Thyroid gland (tissue), 4 donors: ENCODE results near the gene LMF2. TPM values are rescaled to one million over a fixed set of nuclear protein-coding genes. Genes with fewer than 3 reads are reported as not detected.
"Not testable (repeated sequence)": the region's sequence is repeated elsewhere in the genome, so short reads cannot be mapped to it uniquely, and the experiment has no call there.

ENCODE experiments used
- DNase-seq, 2 donors: peaks; one replicate each; pipeline ENCODE4 v3.0.0-alpha.2; 2019
- H3K27ac ChIP-seq, 3 donors: fragments of 200-600 bp; sonication (generic); 1 replicate in 2 of 3; 2 replicates in 1 of 3; pipeline ENCODE4 v1.5.1; 2016 to 2019; ENCODE audit warnings: mild to moderate bottlenecking in 1 of 3, moderate library complexity in 1 of 3
- H3K27me3 ChIP-seq: fragments of 200-600 bp; sonication (generic); one replicate; pipeline ENCODE4 v1.5.1; 2019
- H3K36me3 ChIP-seq, 2 donors: fragments of 200-600 bp; sonication (generic); one replicate each; pipeline ENCODE4 v1.5.1; 2016 to 2019
- H3K4me1 ChIP-seq, 2 donors: fragments of 200-600 bp; sonication (generic); one replicate each; pipeline ENCODE4 v1.5.1; 2017 to 2019
- H3K4me3 ChIP-seq, 3 donors: fragments of 200-600 bp; sonication (generic); replicated peaks in 1 of 3; 1 replicate in 2 of 3; 2 replicates in 1 of 3; pipeline ENCODE4 v1.5.1; 2016; ENCODE audit warnings: mild to moderate bottlenecking in 1 of 3
- H3K9me3 ChIP-seq: fragments of 200-600 bp; sonication (generic); one replicate; pipeline ENCODE4 v1.5.1; 2017
- POLR2A ChIP-seq, 2 donors: fragments of 450-650 bp; IDR thresholded peaks; one replicate each; pipeline ENCODE4 v1.6.1; 2017; ENCODE audit warnings: antibody characterized with exemption in 2 of 2, mild to moderate bottlenecking in 2 of 2, moderate library complexity in 1 of 2
- WGBS, 2 donors: methylation state at CpG; one replicate each; pipeline ENCODE4 v1.1.5; 2017; 5-methylcytosine and 5-hydroxymethylcytosine counted together
- intact Hi-C: fragments of 100-400 bp; cut with DNase I; formaldehyde crosslinking; loops from one replicate; pipeline ENCODE4 v1.15.1; 2023
- total RNA-seq, 4 donors: library from RNA; depleted of rRNA; stranded (reverse); fragments of >200 nt; gene quantifications; one replicate each; pipeline ENCODE4 v1.2.3, GENCODE V29; 2016
- TF ChIP-seq, protein P1 (sequence below), 6 experiments: fragments of 200-600 bp in 3 of 6; fragments of 450-650 bp in 3 of 6; sonication (generic) in 3 of 6; IDR thresholded peaks; one replicate each; pipeline ENCODE4 v1.5.1; 2016 to 2019; ENCODE audit warnings: antibody characterized with exemption in 6 of 6, mild to moderate bottlenecking in 2 of 6, inconsistent platforms in 1 of 6, moderate library complexity in 1 of 6

LMF2 gene
- total RNA-seq, 4 donors from 2014 or later, result 53.2 to 117 (median 96.6) TPM

DNA sequence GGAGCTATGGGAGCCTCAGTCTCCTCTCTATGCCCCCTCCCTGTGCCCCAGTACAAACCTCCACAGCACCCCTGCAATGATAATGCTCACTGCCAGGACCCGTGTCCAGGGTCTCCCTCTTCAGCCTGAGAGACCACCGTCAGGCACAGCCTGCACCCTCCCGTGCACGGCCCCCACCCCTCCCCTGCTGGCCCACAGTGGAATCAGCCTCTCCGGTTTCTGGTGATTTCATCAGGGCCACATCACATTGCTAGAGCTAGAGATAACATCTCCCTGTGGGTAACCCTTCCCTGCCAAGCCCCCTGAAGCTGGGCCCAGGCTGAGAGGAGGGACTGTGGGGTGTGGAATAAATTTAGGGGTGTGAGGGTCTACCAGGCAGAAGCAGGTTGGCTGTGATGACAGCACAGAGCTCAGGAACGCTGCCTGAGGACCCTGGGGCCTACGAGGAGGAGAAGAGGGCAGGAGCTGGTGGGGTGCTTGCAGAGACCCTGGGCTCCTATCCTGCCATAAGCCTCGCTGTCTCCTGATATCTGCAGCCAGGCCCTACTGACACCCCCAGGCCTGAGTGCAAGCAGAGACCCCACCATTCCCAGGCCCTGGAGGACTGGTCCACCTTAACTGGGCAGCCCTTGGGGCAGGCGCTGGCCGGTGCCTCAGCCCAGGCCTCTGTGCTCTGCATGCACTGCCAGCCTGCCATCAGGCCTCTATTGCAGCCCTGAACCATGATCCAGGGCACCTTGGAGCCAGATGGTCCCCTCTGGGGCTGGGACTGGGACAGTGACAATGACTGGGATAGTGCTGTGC is 38.2 kb upstream of the LMF2 start, which contains the start of gene KLHDC7B:
Gene KLHDC7B (plus strand): TSS at position 378 of the 804 bp plus-strand sequence. CDS start 345 bp downstream, at position 723.
- Histone ChIP-seq H3K4me1 (peaks cover 9 to 37% of the 10 kb centered on the region in 2 donors), H3K36me3 (no peaks in the 10 kb centered on the region), H3K27me3 (no peaks in the 10 kb centered on the region), H3K9me3 (no peaks in the 10 kb centered on the region), H3K4me3 (no peak within 1 kb of the TSS), H3K27ac (peak within 1 kb of the TSS in 2 of 3 donors; percentile 14 to 76)
- WGBS, 2 donors, result 76 to 77% methylated on average over 7 to 10 of the region's 10 CpGs
- no peak for DNase-seq
- intact Hi-C loops, result no loop called here
- no peak for TF ChIP-seq POLR2A (IDR thresholded peaks at IDR 0.05)
- TF ChIP-seq, protein P1, sequence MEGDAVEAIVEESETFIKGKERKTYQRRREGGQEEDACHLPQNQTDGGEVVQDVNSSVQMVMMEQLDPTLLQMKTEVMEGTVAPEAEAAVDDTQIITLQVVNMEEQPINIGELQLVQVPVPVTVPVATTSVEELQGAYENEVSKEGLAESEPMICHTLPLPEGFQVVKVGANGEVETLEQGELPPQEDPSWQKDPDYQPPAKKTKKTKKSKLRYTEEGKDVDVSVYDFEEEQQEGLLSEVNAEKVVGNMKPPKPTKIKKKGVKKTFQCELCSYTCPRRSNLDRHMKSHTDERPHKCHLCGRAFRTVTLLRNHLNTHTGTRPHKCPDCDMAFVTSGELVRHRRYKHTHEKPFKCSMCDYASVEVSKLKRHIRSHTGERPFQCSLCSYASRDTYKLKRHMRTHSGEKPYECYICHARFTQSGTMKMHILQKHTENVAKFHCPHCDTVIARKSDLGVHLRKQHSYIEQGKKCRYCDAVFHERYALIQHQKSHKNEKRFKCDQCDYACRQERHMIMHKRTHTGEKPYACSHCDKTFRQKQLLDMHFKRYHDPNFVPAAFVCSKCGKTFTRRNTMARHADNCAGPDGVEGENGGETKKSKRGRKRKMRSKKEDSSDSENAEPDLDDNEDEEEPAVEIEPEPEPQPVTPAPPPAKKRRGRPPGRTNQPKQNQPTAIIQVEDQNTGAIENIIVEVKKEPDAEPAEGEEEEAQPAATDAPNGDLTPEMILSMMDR (IDR thresholded peaks at IDR 0.05), result no peak

GRCh38 chr22:50544746-50545253 is 37.3 kb upstream of the LMF2 start:
- TF ChIP-seq, protein P1 (IDR thresholded peaks at IDR 0.05), result no peak
- TF ChIP-seq POLR2A (IDR thresholded peaks at IDR 0.05), result no peak
- H3K27me3 ChIP-seq, result no peaks in the 10 kb centered on the region
- H3K27ac ChIP-seq, result peak overlapping the region in 2 of 3 donors; percentile 14 to 76
- WGBS, 2 donors, result 62 to 79% methylated on average over 4 to 5 of the region's 5 CpGs
- no peak overlapping the region for H3K4me3 ChIP-seq
- H3K4me1 ChIP-seq, result peaks cover 12 to 46% of the 10 kb centered on the region in 2 donors
- intact Hi-C loops, result no loop called here
- H3K9me3 ChIP-seq, result no peaks in the 10 kb centered on the region
- DNase-seq, result peak; percentile 64 to 69
- H3K36me3 ChIP-seq, result no peaks in the 10 kb centered on the region

DNA sequence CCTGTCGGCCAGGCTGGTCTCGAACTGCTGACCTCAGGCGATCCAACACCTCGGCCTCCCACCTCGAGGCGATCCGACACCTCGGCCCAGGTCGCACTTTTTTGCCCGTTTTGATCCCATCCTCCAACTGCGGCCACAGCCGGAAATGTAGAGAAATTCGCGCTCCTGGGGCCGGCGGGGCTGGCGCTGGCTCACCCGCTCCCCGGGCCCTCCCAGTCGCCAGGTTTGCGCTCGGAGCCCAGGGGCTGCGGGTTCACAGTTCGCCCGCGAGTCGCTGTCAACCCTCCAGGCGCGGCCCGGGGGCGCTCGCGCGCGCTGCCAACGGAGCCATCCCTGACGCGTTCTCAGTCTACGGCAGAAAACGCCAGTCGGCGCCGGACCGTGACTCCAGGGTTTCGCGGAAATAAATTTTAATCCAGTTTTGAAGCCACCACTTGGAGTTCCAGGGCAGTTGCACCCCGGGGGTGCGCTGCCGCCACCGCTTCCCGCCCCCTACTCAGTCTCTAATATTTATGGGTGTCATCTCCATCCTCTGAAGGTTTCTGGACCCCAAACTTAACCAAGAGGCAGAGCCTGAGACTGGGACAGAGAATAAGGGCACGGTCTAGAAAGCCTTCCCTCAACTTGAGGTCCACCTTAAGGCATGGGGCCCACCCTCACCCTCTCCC is 36.7 kb upstream of the LMF2 start:
- Histone ChIP-seq H3K36me3 (no peaks in the 10 kb centered on the region), H3K4me3 (peak overlapping the region in 1 of 3 donors; percentile 25), H3K27ac (peak overlapping the region in 2 of 3 donors; percentile 14 to 76), H3K9me3 (no peaks in the 10 kb centered on the region), H3K4me1 (peaks cover 13 to 50% of the 10 kb centered on the region in 2 donors), H3K27me3 (no peaks in the 10 kb centered on the region)
- peak; percentile 72 to 74 for DNase-seq
- WGBS, 2 donors, result 6 to 7% methylated on average over 38 to 39 of the region's 52 CpGs
- intact Hi-C loops, result no loop called here
- no peak for TF ChIP-seq POLR2A (IDR thresholded peaks at IDR 0.05)
- TF ChIP-seq, protein P1 (IDR thresholded peaks at IDR 0.05), result peak; percentile 14 to 64 (median 39)

- H3K9me3 ChIP-seq, result no peaks in the 10 kb centered on the region
- H3K36me3 ChIP-seq, result no peaks in the 10 kb centered on the region
- H3K4me1 ChIP-seq, result peaks cover 13 to 54% of the 10 kb centered on the region in 2 donors
- H3K4me3 ChIP-seq, result no peak overlapping the region
- WGBS, 2 donors, result 88 to 91% methylated on average over 19 of the region's 19 CpGs
- H3K27me3 ChIP-seq, result no peaks in the 10 kb centered on the region
- no peak overlapping the region for H3K27ac ChIP-seq
- no peak for TF ChIP-seq POLR2A (IDR thresholded peaks at IDR 0.05)
- TF ChIP-seq, protein P1 (IDR thresholded peaks at IDR 0.05), result no peak
- intact Hi-C loops, result no loop called here
- DNase-seq, result no peak
Observed at GRCh38 chr22:50542416-50542927, 35.0 kb upstream of the LMF2 start.

GRCh38 chr22:50541667-50542026 is 34.1 kb upstream of the LMF2 start:
- DNase-seq, H3K27me3 ChIP-seq, H3K9me3 ChIP-seq, intact Hi-C loops, H3K36me3 ChIP-seq, H3K4me3 ChIP-seq: not testable (repeated sequence)
- H3K27ac ChIP-seq, result peak overlapping the region in 2 of 3 donors; percentile 4 to 55
- WGBS, 2 donors, result 64 to 75% methylated on average over 5 of the region's 5 CpGs
- H3K4me1 ChIP-seq, result peaks cover 13 to 54% of the 10 kb centered on the region in 2 donors
